Calu3 (cell line): Measurements from ENCODE around the gene SLIT1. TPM values are rescaled to one million over a fixed set of nuclear protein-coding genes. Genes with fewer than 3 reads are reported as not detected.

Experiments used
- BruUV-seq: library from RNA; stranded (reverse); fragments of 400-500 nt; replicated peaks from 2 replicates; lab custom pipeline; 2021; lab: Mats Ljungman, UMichigan
- CTCF ChIA-PET: fragments of 300-600 bp; sonication (Branson Sonifier 250); formaldehyde crosslinking; loops from one replicate; lab custom pipeline; 2022; ENCODE audit warnings: antibody characterized with exemption; lab: Charles Lee
- DNase-seq: peaks from one replicate; pipeline ENCODE4 v3.0.0; 2022
- H3K27ac Mint-ChIP-seq: one replicate; pipeline ENCODE4 v1.8.0; 2022; ENCODE audit warnings: mixed read lengths; ENCODE audit not compliant: unreplicated experiment
- H3K27me3 Mint-ChIP-seq: one replicate; pipeline ENCODE4 v1.8.0; 2022; ENCODE audit warnings: mixed read lengths; ENCODE audit not compliant: unreplicated experiment
- H3K36me3 Mint-ChIP-seq: one replicate; pipeline ENCODE4 v1.8.0; 2022; ENCODE audit warnings: mild to moderate bottlenecking, moderate library complexity, mixed read lengths; ENCODE audit not compliant: insufficient read depth, unreplicated experiment
- H3K4me1 Mint-ChIP-seq: one replicate; pipeline ENCODE4 v1.8.0; 2022; ENCODE audit warnings: mild to moderate bottlenecking, low read depth, mixed read lengths; ENCODE audit not compliant: unreplicated experiment
- H3K4me3 Mint-ChIP-seq: one replicate; pipeline ENCODE4 v1.8.0; 2022; ENCODE audit warnings: mild to moderate bottlenecking, low read depth, moderate library complexity, mixed read lengths; ENCODE audit not compliant: unreplicated experiment
- H3K9me3 Mint-ChIP-seq: one replicate; pipeline ENCODE4 v1.8.0; 2022; ENCODE audit warnings: low read depth, mixed read lengths; ENCODE audit not compliant: unreplicated experiment
- CTCF ChIP-seq: fragments of 200-600 bp; IDR thresholded peaks from one replicate; pipeline ENCODE4 v1.8.0; 2022; ENCODE audit warnings: antibody characterized with exemption; ENCODE audit not compliant: unreplicated experiment
- intact Hi-C: fragments of 100-400 bp; cut with micrococcal nuclease; formaldehyde crosslinking; loops from one replicate; pipeline ENCODE4 v1.10.0; 2022; ENCODE audit not compliant: unreplicated experiment
- total RNA-seq: library from RNA; stranded (reverse); gene quantifications from 2 replicates; pipeline ENCODE4 v1.2.3, GENCODE V29; 2022

Gene SLIT1
- total RNA-seq, 1 experiment from 2014 or later, result not detected

DNA sequence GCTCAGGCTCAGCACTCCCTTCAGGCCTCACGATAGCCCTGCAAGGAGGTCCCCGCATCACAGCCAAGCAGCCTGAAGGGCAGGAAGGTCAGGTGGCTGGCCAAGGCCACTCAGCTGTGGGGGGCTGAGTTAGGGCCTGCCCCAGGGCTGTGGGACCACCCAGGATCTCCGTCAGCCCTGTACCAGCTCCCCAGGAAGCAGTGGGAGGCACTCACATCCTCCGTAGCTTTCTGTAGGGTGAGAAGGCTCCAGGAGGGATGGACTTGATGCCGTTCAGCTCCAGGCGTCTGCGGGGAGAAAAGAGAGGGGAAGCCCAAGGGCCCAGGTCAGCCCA, 125.9 kb downstream of the SLIT1 start:
- no peak for TF ChIP-seq CTCF
- Mint-ChIP-seq H3K4me3 (no peak overlapping the region), H3K4me1 (peaks cover 10% of the 10 kb centered on the region), H3K27me3 (peaks cover 53% of the 10 kb centered on the region), H3K9me3 (no peaks in the 10 kb centered on the region), H3K36me3 (no peaks in the 10 kb centered on the region), H3K27ac (no peak overlapping the region)
- no peak for DNase-seq
- no TSS peak for BruUV-seq
- CTCF ChIA-PET, result interaction anchor here (0.7 to 1.4 kb wide), 2 partner anchors 13 to 22 kb away, joined by 3 to 5 read pairs; no protein-coding TSS in a partner anchor
- intact Hi-C loops, result no loop called here

DNA sequence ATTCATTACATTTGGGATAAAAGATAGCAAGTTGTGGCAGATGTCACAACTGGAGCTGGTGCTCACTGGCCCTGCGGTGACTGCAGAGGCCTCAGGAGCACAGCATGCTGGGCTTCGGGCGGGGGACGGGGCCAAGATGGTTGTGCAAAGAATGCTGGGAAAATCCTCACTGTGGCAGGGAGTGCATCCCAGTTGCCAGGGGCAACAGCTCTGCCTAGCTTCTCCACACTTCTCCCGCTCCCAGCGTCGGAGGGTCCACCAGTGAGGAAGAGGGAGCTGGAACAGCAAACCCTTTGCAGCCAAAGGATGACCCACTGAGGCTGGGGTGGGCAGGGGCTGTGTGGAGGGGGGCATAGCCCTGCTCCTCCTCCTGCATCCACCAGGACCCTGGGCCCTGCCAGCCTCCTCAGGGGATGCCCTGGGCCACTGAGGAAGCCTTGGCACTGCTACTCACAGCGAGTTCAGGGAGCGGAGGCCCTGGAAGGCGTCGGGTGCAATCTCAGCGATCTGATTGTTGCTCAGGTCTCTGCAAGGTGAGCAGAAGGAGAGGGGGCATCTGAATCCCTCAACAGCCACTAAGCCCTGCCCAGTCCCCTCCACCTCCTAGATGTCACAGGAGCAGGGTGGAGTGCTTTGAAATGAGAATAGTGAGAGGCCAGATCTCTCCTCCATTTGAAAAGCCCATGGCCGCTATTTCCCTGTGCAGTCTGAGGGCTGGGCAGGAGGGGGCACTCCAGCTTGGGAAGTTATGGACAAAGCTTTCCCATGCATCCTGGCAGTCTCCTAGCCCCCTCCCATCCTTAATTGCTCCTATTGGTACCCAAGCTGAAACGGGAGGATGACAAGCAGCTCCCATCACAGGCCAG, 126.5 kb downstream of the SLIT1 start:
- no peak overlapping the region for H3K4me3 Mint-ChIP-seq
- no TSS peak for BruUV-seq
- H3K27ac Mint-ChIP-seq, result no peak overlapping the region
- DNase-seq, result no peak
- intact Hi-C loops, result no loop called here
- H3K4me1 Mint-ChIP-seq, result peaks cover 4% of the 10 kb centered on the region
- H3K9me3 Mint-ChIP-seq, result no peaks in the 10 kb centered on the region
- TF ChIP-seq CTCF, result no peak
- peaks cover 51% of the 10 kb centered on the region for H3K27me3 Mint-ChIP-seq
- H3K36me3 Mint-ChIP-seq, result no peaks in the 10 kb centered on the region
- CTCF ChIA-PET, result interaction anchor here (0.7 to 1.4 kb wide), 2 partner anchors 14 to 22 kb away, joined by 3 to 5 read pairs; no protein-coding TSS in a partner anchor

DNA sequence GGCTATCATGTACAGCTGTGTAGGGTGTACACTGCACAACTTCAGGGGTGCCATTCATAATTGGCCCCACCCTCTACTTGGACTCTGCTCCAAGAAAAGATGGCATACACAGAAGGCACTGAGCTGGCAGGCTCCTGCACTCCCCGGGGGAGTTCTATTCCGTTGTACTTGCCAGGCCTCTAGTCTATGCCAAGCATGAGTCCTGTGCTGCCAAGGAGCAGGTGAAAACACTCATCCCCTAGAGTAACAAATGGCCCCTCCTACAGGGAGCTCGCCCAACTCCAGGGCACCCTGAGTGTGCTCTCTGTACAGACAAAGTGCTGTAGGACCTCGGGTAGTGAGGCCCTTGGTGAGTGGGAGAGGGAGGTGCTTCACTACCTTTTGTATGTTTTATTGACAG, 127.2 kb downstream of the SLIT1 start:
- H3K36me3 Mint-ChIP-seq, result no peaks in the 10 kb centered on the region
- CTCF ChIA-PET, result interaction anchor here (1.4 kb wide), 1 partner anchor 14 kb away, joined by 5 read pairs; no protein-coding TSS in a partner anchor
- no peak for DNase-seq
- peaks cover 51% of the 10 kb centered on the region for H3K27me3 Mint-ChIP-seq
- no peak for TF ChIP-seq CTCF
- H3K4me1 Mint-ChIP-seq, result peaks cover under 1% of the 10 kb centered on the region
- no peaks in the 10 kb centered on the region for H3K9me3 Mint-ChIP-seq
- no TSS peak for BruUV-seq
- H3K4me3 Mint-ChIP-seq, result no peak overlapping the region
- intact Hi-C loops, result no loop called here
- no peak overlapping the region for H3K27ac Mint-ChIP-seq

- H3K27ac Mint-ChIP-seq, result no peak overlapping the region
- H3K36me3 Mint-ChIP-seq, result no peaks in the 10 kb centered on the region
- BruUV-seq, result no TSS peak
- no peak for DNase-seq
- peaks cover 51% of the 10 kb centered on the region for H3K27me3 Mint-ChIP-seq
- H3K4me1 Mint-ChIP-seq, result peaks cover 9% of the 10 kb centered on the region
- H3K9me3 Mint-ChIP-seq, result no peaks in the 10 kb centered on the region
- intact Hi-C loops, result no loop called here
- no peak overlapping the region for H3K4me3 Mint-ChIP-seq
- CTCF ChIA-PET, result no interaction called here
- TF ChIP-seq CTCF, result no peak
Measured at GRCh38 chr10:97057491-97058235, 128.1 kb downstream of the SLIT1 start.
